Neural cell (in vitro differentiated cells): ENCODE measurements around the gene COG2. TPM values are rescaled to one million over a fixed set of nuclear protein-coding genes. Genes with fewer than 3 reads are reported as not detected.
"Not testable (repeated sequence)": the region's sequence is repeated elsewhere in the genome, so short reads cannot be mapped to it uniquely, and the experiment has no call there.

Experiments
- H2AFZ ChIP-seq: fragments of 200-600, 300-800 bp; sonication (generic), shearing (Covaris generic); 2 replicates; pipeline ENCODE4 v1.6.0; 2014; ENCODE audit warnings: low read depth, mild to moderate bottlenecking, antibody characterized with exemption, low read length, moderate library complexity
- H3F3A ChIP-seq: fragments of 200-600 bp; shearing (Covaris generic); 2 replicates; pipeline ENCODE4 v1.6.1; 2016; ENCODE audit warnings: mild to moderate bottlenecking, moderate library complexity, mixed read lengths, antibody characterized with exemption, low read length; ENCODE audit not compliant: insufficient read depth, poor library complexity, severe bottlenecking
- H3K27ac ChIP-seq: fragments of 200-600, 300-800 bp; sonication (generic), shearing (Covaris generic); 2 replicates; pipeline ENCODE4 v1.5.1; 2014; ENCODE audit warnings: mild to moderate bottlenecking, low read length, moderate library complexity
- H3K27me3 ChIP-seq: fragments of 300-800, 200-600 bp; sonication (generic), shearing (Covaris generic); 2 replicates; pipeline ENCODE4 v1.6.0; 2014; ENCODE audit warnings: mild to moderate bottlenecking, low read depth, low read length, moderate library complexity; ENCODE audit not compliant: insufficient read depth
- H3K36me3 ChIP-seq: fragments of 300-800, 200-600 bp; sonication (generic), shearing (Covaris generic); 2 replicates; pipeline ENCODE4 v1.5.1; 2014; ENCODE audit warnings: mild to moderate bottlenecking, antibody characterized with exemption, low read length, moderate library complexity; ENCODE audit not compliant: insufficient read depth
- H3K4me2 ChIP-seq: fragments of 300-800, 200-600 bp; sonication (generic), shearing (Covaris generic); 2 replicates; pipeline ENCODE4 v1.6.0; 2014; ENCODE audit warnings: mild to moderate bottlenecking, low read length
- H3K4me3 ChIP-seq: fragments of 300-800, 200-600 bp; sonication (generic), shearing (Covaris generic); 2 replicates; pipeline ENCODE4 v1.5.1; 2014; ENCODE audit warnings: mild to moderate bottlenecking, low read length, moderate library complexity
- H3K79me2 ChIP-seq: fragments of 200-600 bp; shearing (Covaris generic); replicated peaks from 2 replicates; pipeline ENCODE4 v1.6.0; 2014; ENCODE audit warnings: mild to moderate bottlenecking, low read length, moderate library complexity; ENCODE audit not compliant: insufficient read depth
- H3K9ac ChIP-seq: fragments of 300-800, 200-600 bp; sonication (generic), shearing (Covaris generic); 2 replicates; pipeline ENCODE4 v1.6.1; 2016; ENCODE audit warnings: mild to moderate bottlenecking, low read length, mixed read lengths
- H3K9me2 ChIP-seq: fragments of 200-600 bp; shearing (Covaris generic); 2 replicates; pipeline ENCODE4 v1.6.1; 2016; ENCODE audit warnings: mild to moderate bottlenecking, low read length, mixed read lengths; ENCODE audit not compliant: insufficient read depth
- H3K9me3 ChIP-seq: fragments of 200-600, 300-800 bp; sonication (generic), shearing (Covaris generic); 2 replicates; pipeline ENCODE4 v1.6.1; 2016; ENCODE audit warnings: mild to moderate bottlenecking, mixed run types, low read length, moderate library complexity, mixed read lengths
- H4K20me1 ChIP-seq: fragments of 200-600 bp; shearing (Covaris generic); 2 replicates; pipeline ENCODE4 v1.6.1; 2016; ENCODE audit warnings: mild to moderate bottlenecking, mixed run types; ENCODE audit not compliant: insufficient read depth
- CTCF ChIP-seq: fragments of 450-650 bp; IDR thresholded peaks from 2 replicates; pipeline ENCODE4 v1.5.1; 2014; ENCODE audit warnings: antibody characterized with exemption, mild to moderate bottlenecking, moderate library complexity; ENCODE audit not compliant: poor library complexity, severe bottlenecking
- EP300 ChIP-seq: fragments of 450-650 bp; conservative IDR thresholded peaks from 2 replicates; pipeline ENCODE4 v1.6.1; 2014; ENCODE audit warnings: antibody characterized with exemption, mild to moderate bottlenecking, moderate library complexity; ENCODE audit not compliant: poor library complexity, severe bottlenecking
- EZH2 ChIP-seq: fragments of 200-600, 300-800 bp; shearing (Covaris generic), sonication (generic); IDR thresholded peaks from 2 replicates; pipeline ENCODE4 v1.6.1; 2014; ENCODE audit warnings: antibody characterized with exemption, low read length, borderline replicate concordance, mild to moderate bottlenecking; ENCODE audit not compliant: insufficient read depth, poor library complexity, severe bottlenecking
- MXI1 ChIP-seq: fragments of 450-650 bp; conservative IDR thresholded peaks from 2 replicates; pipeline ENCODE4 v1.6.1; 2014; ENCODE audit warnings: antibody characterized with exemption, mild to moderate bottlenecking; ENCODE audit not compliant: poor library complexity, severe bottlenecking
- POLR2AphosphoS5 ChIP-seq: IDR thresholded peaks from 2 replicates; pipeline ENCODE4 v1.6.1; 2012
- RAD21 ChIP-seq: fragments of 450-650 bp; conservative IDR thresholded peaks from 2 replicates; pipeline ENCODE4 v1.6.1; 2014; ENCODE audit warnings: antibody characterized with exemption, mild to moderate bottlenecking, moderate library complexity
- SMC3 ChIP-seq: fragments of 450-650 bp; conservative IDR thresholded peaks from 2 replicates; pipeline ENCODE4 v1.6.1; 2014; ENCODE audit warnings: antibody characterized with exemption, mild to moderate bottlenecking, moderate library complexity; ENCODE audit not compliant: poor library complexity
- TAF1 ChIP-seq: IDR thresholded peaks from 2 replicates; pipeline ENCODE4 v1.6.1; 2012; ENCODE audit warnings: low read depth
- polyA plus RNA-seq: library from polyadenylated mRNA; depleted of rRNA; stranded (reverse); fragments of >200 nt; gene quantifications from 2 replicates; pipeline ENCODE4 v1.2.3, GENCODE V29; 2014
- TF ChIP-seq, protein P1 (sequence below): IDR thresholded peaks from 2 replicates; pipeline ENCODE4 v1.6.1; 2012; ENCODE audit warnings: borderline replicate concordance

The COG2 gene
- polyA plus RNA-seq, 1 donor from 2014 or later, result 14.5 TPM

DNA sequence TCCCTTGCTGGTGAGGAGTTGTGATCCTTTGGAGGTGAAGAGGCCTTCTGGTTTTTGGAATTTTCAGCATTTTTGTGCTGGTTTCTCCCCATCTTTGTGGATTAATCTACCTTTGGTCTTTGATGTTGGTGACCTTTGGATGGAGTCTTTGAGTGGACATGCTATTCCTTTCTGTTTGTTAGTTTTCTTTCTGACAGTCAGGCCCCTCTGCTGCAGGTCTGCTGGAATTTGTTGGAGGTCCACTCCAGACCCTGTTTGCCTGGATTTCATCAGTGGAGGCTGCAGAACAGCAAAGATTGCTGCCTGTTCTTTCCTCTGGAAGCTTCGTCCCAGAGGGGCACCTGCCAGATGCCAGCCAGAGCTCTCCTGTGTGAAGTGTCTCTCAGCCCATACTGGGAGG lies 15.8 kb downstream of the COG2 start:
- not testable (repeated sequence) for H3K9me3 ChIP-seq, H4K20me1 ChIP-seq, H3K27ac ChIP-seq, H3K79me2 ChIP-seq, H3K27me3 ChIP-seq, H3K9me2 ChIP-seq, H2AFZ ChIP-seq, H3F3A ChIP-seq, H3K36me3 ChIP-seq, H3K4me2 ChIP-seq, H3K9ac ChIP-seq, H3K4me3 ChIP-seq

DNA sequence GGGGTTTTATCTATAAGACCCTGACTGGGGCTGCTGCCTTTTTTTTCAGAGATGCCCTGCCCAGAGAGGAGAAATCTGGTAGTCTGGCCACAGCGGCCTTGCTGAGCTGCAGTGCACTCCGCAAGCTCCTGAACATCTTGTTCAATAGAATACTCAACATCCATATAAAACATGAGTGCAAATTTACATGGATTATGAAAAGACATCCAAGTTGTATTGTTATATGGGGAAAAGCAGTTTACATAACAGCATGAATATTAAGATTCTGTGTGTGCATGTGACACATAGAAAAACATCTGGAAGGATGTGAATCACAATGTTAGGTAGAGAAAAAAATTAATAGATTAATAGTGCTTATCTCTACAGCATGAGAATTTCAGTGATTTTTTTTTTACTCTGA lies 16.4 kb downstream of the COG2 start:
- H3K79me2 ChIP-seq, result no peaks in the 10 kb centered on the region
- no peaks in the 10 kb centered on the region for H3K27me3 ChIP-seq
- TF ChIP-seq POLR2AphosphoS5 (no peak), EP300 (no peak), CTCF (no peak), RAD21 (no peak), TAF1 (no peak), MXI1 (no peak), EZH2 (no peak), SMC3 (no peak)
- TF ChIP-seq, protein P1, sequence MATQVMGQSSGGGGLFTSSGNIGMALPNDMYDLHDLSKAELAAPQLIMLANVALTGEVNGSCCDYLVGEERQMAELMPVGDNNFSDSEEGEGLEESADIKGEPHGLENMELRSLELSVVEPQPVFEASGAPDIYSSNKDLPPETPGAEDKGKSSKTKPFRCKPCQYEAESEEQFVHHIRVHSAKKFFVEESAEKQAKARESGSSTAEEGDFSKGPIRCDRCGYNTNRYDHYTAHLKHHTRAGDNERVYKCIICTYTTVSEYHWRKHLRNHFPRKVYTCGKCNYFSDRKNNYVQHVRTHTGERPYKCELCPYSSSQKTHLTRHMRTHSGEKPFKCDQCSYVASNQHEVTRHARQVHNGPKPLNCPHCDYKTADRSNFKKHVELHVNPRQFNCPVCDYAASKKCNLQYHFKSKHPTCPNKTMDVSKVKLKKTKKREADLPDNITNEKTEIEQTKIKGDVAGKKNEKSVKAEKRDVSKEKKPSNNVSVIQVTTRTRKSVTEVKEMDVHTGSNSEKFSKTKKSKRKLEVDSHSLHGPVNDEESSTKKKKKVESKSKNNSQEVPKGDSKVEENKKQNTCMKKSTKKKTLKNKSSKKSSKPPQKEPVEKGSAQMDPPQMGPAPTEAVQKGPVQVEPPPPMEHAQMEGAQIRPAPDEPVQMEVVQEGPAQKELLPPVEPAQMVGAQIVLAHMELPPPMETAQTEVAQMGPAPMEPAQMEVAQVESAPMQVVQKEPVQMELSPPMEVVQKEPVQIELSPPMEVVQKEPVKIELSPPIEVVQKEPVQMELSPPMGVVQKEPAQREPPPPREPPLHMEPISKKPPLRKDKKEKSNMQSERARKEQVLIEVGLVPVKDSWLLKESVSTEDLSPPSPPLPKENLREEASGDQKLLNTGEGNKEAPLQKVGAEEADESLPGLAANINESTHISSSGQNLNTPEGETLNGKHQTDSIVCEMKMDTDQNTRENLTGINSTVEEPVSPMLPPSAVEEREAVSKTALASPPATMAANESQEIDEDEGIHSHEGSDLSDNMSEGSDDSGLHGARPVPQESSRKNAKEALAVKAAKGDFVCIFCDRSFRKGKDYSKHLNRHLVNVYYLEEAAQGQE, result no peak
- no peaks in the 10 kb centered on the region for H3K36me3 ChIP-seq
- H4K20me1 ChIP-seq, result no peaks in the 10 kb centered on the region
- H3K4me2 ChIP-seq, result no peak overlapping the region
- no peaks in the 10 kb centered on the region for H3K9me3 ChIP-seq
- no peak overlapping the region for H2AFZ ChIP-seq
- no peak overlapping the region for H3K9ac ChIP-seq
- no peak overlapping the region for H3K27ac ChIP-seq
- H3F3A ChIP-seq, result no peaks in the 10 kb centered on the region
- no peaks in the 10 kb centered on the region for H3K9me2 ChIP-seq
- no peak overlapping the region for H3K4me3 ChIP-seq

- no peaks in the 10 kb centered on the region for H3K79me2 ChIP-seq
- H3K9me2 ChIP-seq, result no peaks in the 10 kb centered on the region
- no peak overlapping the region for H3K9ac ChIP-seq
- H4K20me1 ChIP-seq, result no peaks in the 10 kb centered on the region
- no peak overlapping the region for H3K4me3 ChIP-seq
- no peak overlapping the region for H2AFZ ChIP-seq
- H3K4me2 ChIP-seq, result no peak overlapping the region
- no peaks in the 10 kb centered on the region for H3F3A ChIP-seq
- H3K36me3 ChIP-seq, result no peaks in the 10 kb centered on the region
- no peaks in the 10 kb centered on the region for H3K27me3 ChIP-seq
- TF ChIP-seq POLR2AphosphoS5 (no peak), EZH2 (no peak), TAF1 (no peak), EP300 (no peak), MXI1 (no peak), CTCF (no peak), SMC3 (no peak), RAD21 (no peak)
- TF ChIP-seq, protein P1, result no peak
- H3K9me3 ChIP-seq, result no peaks in the 10 kb centered on the region
- H3K27ac ChIP-seq, result no peak overlapping the region
These were observed 19.7 kb downstream of the COG2 start for GRCh38 chr1:230661976-230662375.
